CD14-positive monocyte (primary cell): ENCODE results near the gene ATP8A1. TPM values are rescaled to one million over a fixed set of nuclear protein-coding genes. Genes with fewer than 3 reads are reported as not detected.

Experiments used
- DNase-seq, 3 donors: peaks; one replicate each; pipeline ENCODE4 v3.0.0-alpha.2; 2011 to 2022
- H2AFZ ChIP-seq: 2 replicates; pipeline ENCODE4 v1.6.0; 2012; ENCODE audit warnings: mild to moderate bottlenecking, low read depth, low read length, inconsistent platforms; ENCODE audit not compliant: insufficient read depth, poor library complexity, severe bottlenecking
- H3K27ac ChIP-seq, 2 donors: 1 replicate in 1 of 2; 2 replicates in 1 of 2; pipeline ENCODE4 v1.5.1; 2012 to 2013; ENCODE audit warnings: low read length in 2 of 2, control low read depth in 1 of 2, inconsistent platforms in 1 of 2, low read depth in 1 of 2, mild to moderate bottlenecking in 1 of 2
- H3K27me3 ChIP-seq, 2 donors: one replicate each; pipeline versions ENCODE4 v1.6.0 to v1.6.1; 2011 to 2013; ENCODE audit warnings: low read length in 2 of 2; ENCODE audit not compliant: control insufficient read depth in 2 of 2, insufficient read depth in 2 of 2
- H3K36me3 ChIP-seq, 2 donors: replicated peaks in 1 of 2; 1 replicate in 1 of 2; 2 replicates in 1 of 2; pipeline versions ENCODE4 v1.5.1 to v1.6.1; 2012 to 2013; ENCODE audit warnings: low read length in 2 of 2, control low read depth in 1 of 2, inconsistent platforms in 1 of 2, mild to moderate bottlenecking in 1 of 2; ENCODE audit not compliant: insufficient read depth in 2 of 2, control insufficient read depth in 1 of 2
- H3K4me1 ChIP-seq, 2 donors: 1 replicate in 1 of 2; 2 replicates in 1 of 2; pipeline versions ENCODE4 v1.5.1 to v1.6.1; 2012 to 2013; ENCODE audit warnings: low read length in 2 of 2, control low read depth in 1 of 2, inconsistent platforms in 1 of 2, mild to moderate bottlenecking in 1 of 2, moderate library complexity in 1 of 2; ENCODE audit not compliant: insufficient read depth in 2 of 2, control insufficient read depth in 1 of 2
- H3K4me2 ChIP-seq: replicated peaks from 2 replicates; pipeline ENCODE3; 2012; ENCODE audit warnings: low read length, moderate library complexity, mild to moderate bottlenecking; ENCODE audit not compliant: poor library complexity, severe bottlenecking; ENCODE audit errors: extremely low read depth
- H3K4me3 ChIP-seq, 3 experiments: fragments of 200-600 bp in 1 of 3; sonication (generic) in 1 of 3; replicated peaks in 1 of 3; 1 replicate in 2 of 3; 2 replicates in 1 of 3; pipeline ENCODE4 v1.5.1; 2011 to 2013; ENCODE audit warnings: low read length in 3 of 3, mild to moderate bottlenecking in 3 of 3, control low read depth in 2 of 3, low read depth in 2 of 3, inconsistent platforms in 1 of 3, moderate library complexity in 1 of 3
- H3K79me2 ChIP-seq: 2 replicates; pipeline ENCODE4 v1.6.0; 2012; ENCODE audit warnings: mild to moderate bottlenecking, control low read depth, inconsistent platforms, low read length, moderate library complexity; ENCODE audit not compliant: insufficient read depth
- H3K9ac ChIP-seq: 2 replicates; pipeline ENCODE4 v1.6.0; 2017; ENCODE audit warnings: low read length, mild to moderate bottlenecking; ENCODE audit not compliant: insufficient read depth, poor library complexity, severe bottlenecking
- H3K9me3 ChIP-seq, 2 donors: replicated peaks in 1 of 2; 1 replicate in 1 of 2; 2 replicates in 1 of 2; pipeline versions ENCODE4 v1.5.1 to v1.6.1; 2012 to 2013; ENCODE audit warnings: low read length in 2 of 2, control low read depth in 1 of 2; ENCODE audit not compliant: control insufficient read depth in 1 of 2, insufficient read depth in 1 of 2
- H4K20me1 ChIP-seq: 2 replicates; pipeline ENCODE4 v1.6.0; 2012; ENCODE audit warnings: mild to moderate bottlenecking, low read length, control low read depth, moderate library complexity; ENCODE audit not compliant: insufficient read depth
- H3K27ac Mint-ChIP-seq, 7 donors: one replicate each; pipeline ENCODE4 v1.8.0; 2020; ENCODE audit warnings: mild to moderate bottlenecking in 7 of 7, mixed read lengths in 7 of 7, moderate library complexity in 6 of 7, inconsistent platforms in 2 of 7
- H3K27me3 Mint-ChIP-seq, 3 donors: one replicate each; pipeline ENCODE4 v1.8.0; 2021 to 2022; ENCODE audit warnings: low read depth in 3 of 3, mild to moderate bottlenecking in 3 of 3, mixed read lengths in 3 of 3, moderate library complexity in 3 of 3, inconsistent platforms in 1 of 3
- H3K36me3 Mint-ChIP-seq, 2 donors: one replicate each; pipeline ENCODE4 v1.8.0; 2020; ENCODE audit warnings: mixed read lengths in 2 of 2, inconsistent platforms in 1 of 2, mild to moderate bottlenecking in 1 of 2
- H3K4me1 Mint-ChIP-seq: one replicate; pipeline ENCODE4 v1.8.0; 2020; ENCODE audit warnings: mild to moderate bottlenecking, mixed read lengths
- H3K4me3 Mint-ChIP-seq, 2 donors: one replicate each; pipeline ENCODE4 v1.8.0; 2020; ENCODE audit warnings: mild to moderate bottlenecking in 2 of 2, mixed read lengths in 2 of 2, moderate library complexity in 1 of 2
- H3K9me3 Mint-ChIP-seq, 7 donors: one replicate each; pipeline ENCODE4 v1.8.0; 2020 to 2022; ENCODE audit warnings: mixed read lengths in 7 of 7, mild to moderate bottlenecking in 6 of 7, moderate library complexity in 6 of 7, inconsistent platforms in 2 of 7
- CTCF ChIP-seq: fragments of 200-600 bp; IDR thresholded peaks from one replicate; pipeline ENCODE4 v1.8.0; 2022; ENCODE audit warnings: antibody characterized with exemption, mild to moderate bottlenecking
- WGBS: methylation state at CpG from one replicate; pipeline ENCODE4 v1.1.5; 2013; ENCODE audit warnings: missing lambda C conversion rate; ENCODE audit not compliant: insufficient coverage; 5-methylcytosine and 5-hydroxymethylcytosine counted together
- intact Hi-C, 2 donors: fragments of 100-400 bp; cut with micrococcal nuclease; formaldehyde crosslinking; loops; one replicate each; pipeline versions ENCODE4 v1.15.0 to v1.15.1; 2023
- polyA plus RNA-seq, 3 donors: library from polyadenylated mRNA; depleted of rRNA in 1 of 3; unstranded in 2 of 3; stranded (reverse) in 1 of 3; fragments of 300-500 nt in 2 of 3; fragments of >200 nt in 1 of 3; fragmentation: Illumina TruSeq in 2 of 3; gene quantifications; 1 replicate in 2 of 3; 2 replicates in 1 of 3; pipeline ENCODE4 v1.2.3, GENCODE V29; 2012 to 2021

ATP8A1 gene
- polyA plus RNA-seq, 3 donors = 2.2 to 10.8 (median 3.2) TPM

GRCh38 chr4:42605264-42605663 lies 51.6 kb downstream of the ATP8A1 start:
- WGBS = 99% methylated on average over 5 of the region's 5 CpGs
- Mint-ChIP-seq H3K4me1 (no peaks in the 10 kb centered on the region), H3K36me3 (peaks cover 13 to 19% of the 10 kb centered on the region in 2 donors), H3K27ac (no peak overlapping the region), H3K9me3 (no peaks in the 10 kb centered on the region), H3K4me3 (no peak overlapping the region), H3K27me3 (peaks cover 0 to 2% (median 0%) of the 10 kb centered on the region in 3 donors)
- Histone ChIP-seq H3K27me3 (no peaks in the 10 kb centered on the region), H3K4me3 (no peak overlapping the region), H3K79me2 (no peaks in the 10 kb centered on the region), H3K36me3 (no peaks in the 10 kb centered on the region), H4K20me1 (no peaks in the 10 kb centered on the region), H3K27ac (no peak overlapping the region), H2AFZ (no peak overlapping the region), H3K4me1 (no peaks in the 10 kb centered on the region), H3K9ac (no peak overlapping the region), H3K4me2 (no peak overlapping the region), H3K9me3 (no peaks in the 10 kb centered on the region)
- no peak for TF ChIP-seq CTCF
- intact Hi-C loops = no loop called here
- DNase-seq = no peak

DNA sequence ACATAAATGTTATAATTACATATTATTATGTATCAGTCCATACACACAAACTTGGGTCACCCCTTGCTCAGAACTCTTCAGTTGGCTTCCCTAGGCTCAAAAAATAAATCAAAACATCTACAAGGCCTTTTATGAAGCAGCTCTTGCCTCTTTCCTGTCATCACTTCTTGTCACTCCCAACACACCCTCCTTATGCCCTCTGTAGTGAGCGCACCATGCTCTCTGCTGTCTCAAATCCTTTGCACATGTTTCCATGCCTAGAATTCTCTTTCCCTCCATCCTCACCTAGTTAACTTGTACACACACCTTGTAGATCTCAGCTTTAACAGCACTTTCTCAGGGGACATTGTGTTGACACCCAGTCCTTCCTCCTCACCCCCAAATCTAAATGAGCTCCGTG lies 53.0 kb downstream of the ATP8A1 start:
- Mint-ChIP-seq H3K9me3 (no peaks in the 10 kb centered on the region), H3K27ac (peak overlapping the region in 2 of 7 donors; percentile 9 to 10), H3K27me3 (peaks cover 0 to 2% (median 0%) of the 10 kb centered on the region in 3 donors), H3K4me1 (no peaks in the 10 kb centered on the region), H3K4me3 (no peak overlapping the region), H3K36me3 (peaks cover 10% of the 10 kb centered on the region in 2 donors)
- H3K4me3 ChIP-seq = no peak overlapping the region
- no peak overlapping the region for H2AFZ ChIP-seq
- no peaks in the 10 kb centered on the region for H3K9me3 ChIP-seq
- no peak overlapping the region for H3K9ac ChIP-seq
- no peak overlapping the region for H3K4me2 ChIP-seq
- no peaks in the 10 kb centered on the region for H4K20me1 ChIP-seq
- no peaks in the 10 kb centered on the region for H3K4me1 ChIP-seq
- no peaks in the 10 kb centered on the region for H3K27me3 ChIP-seq
- no peaks in the 10 kb centered on the region for H3K79me2 ChIP-seq
- intact Hi-C loops = no loop called here
- no peaks in the 10 kb centered on the region for H3K36me3 ChIP-seq
- WGBS = 100% methylated on average over 1 of the region's 2 CpGs
- DNase-seq = no peak
- TF ChIP-seq CTCF = no peak
- H3K27ac ChIP-seq = no peak overlapping the region
